Lung microvascular endothelial cell (primary cell): ENCODE data around the gene AP3D1. TPM values are rescaled to one million over a fixed set of nuclear protein-coding genes. Genes with fewer than 3 reads are reported as not detected.
A peak's percentile ranks its signal among the peaks of the same experiment; 100 is the strongest.

Source experiments
- DNase-seq, 2 donors: peaks; one replicate each; pipeline versions ENCODE4 v3.0.0 to v3.0.0-alpha.2; 2010; ENCODE audit warnings: low read depth in 2 of 2
- total RNA-seq: library from RNA; depleted of rRNA; stranded (reverse); fragments of >200 nt; gene quantifications from 2 replicates; pipeline ENCODE4 v1.2.1, GENCODE V29; 2014

The AP3D1 gene
- total RNA-seq, 1 donor from 2014 or later, result 63.3 TPM

DNA sequence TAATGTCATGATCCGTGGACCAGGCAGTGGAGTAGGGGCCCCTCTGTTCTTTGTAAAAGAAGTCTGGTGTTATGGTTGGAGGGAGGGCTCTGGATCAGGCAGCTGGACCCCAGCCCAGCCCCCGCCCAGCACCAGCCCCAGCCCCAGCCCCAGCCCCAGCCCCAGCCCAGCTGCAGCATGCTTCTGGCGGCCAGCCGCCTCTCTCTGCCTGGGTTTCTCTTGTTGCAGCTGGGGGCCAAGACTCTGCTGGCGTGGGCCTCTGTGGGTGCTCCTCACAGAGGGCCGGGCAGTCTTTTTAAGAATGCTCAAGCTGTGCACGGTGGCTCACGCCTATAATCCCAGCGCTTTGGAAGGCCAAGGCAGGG lies 30.2 kb upstream of the AP3D1 start:
- no peak for DNase-seq

DNA sequence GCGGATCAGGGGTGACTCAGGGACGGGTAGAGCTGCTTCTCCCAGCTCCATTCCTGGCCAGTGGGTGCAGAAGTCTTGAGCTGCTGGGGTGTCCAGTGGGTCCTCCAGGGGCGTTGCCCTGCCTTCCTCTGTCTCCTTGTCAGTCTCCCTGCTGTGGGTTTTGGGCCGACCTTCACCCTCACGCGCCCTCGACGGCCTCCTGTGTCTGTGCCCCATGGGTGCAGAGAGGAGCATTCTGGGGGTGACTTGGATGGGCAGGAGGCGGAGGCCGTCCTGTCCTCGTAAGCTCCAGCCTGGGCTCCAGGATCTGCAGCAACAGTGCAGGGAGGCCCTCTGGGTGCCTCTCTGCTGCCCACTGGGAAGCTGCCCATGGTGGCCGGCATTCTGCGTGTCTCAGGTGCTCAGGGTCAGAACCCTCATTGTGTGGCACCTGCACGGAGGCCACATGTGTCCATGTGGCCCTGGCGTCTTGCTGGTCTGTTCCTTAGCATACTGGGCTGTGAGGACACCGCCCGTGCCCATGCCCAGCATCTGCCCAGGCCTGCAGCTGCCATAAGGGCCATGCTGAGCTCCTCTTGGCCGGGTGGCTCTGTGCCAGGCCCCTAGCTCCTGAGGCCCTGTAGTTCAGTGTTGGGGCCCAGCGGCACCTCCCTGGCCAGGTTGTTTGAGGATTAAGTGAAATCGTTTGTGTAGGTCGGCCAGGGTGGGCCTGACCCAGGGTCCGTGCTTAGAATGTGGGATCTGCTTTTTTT lies 29.7 kb upstream of the AP3D1 start:
- DNase-seq, result no peak

- no peak for DNase-seq
These were observed 28.7 kb upstream of the AP3D1 start for GRCh38 chr19:2180114-2180513.

- no peak for DNase-seq
These were observed 27.7 kb upstream of the AP3D1 start for GRCh38 chr19:2179095-2179494.

GRCh38 chr19:2176337-2176994 lies 25.1 kb upstream of the AP3D1 start:
- DNase-seq, result no peak

GRCh38 chr19:2175742-2176141 lies 24.4 kb upstream of the AP3D1 start:
- DNase-seq, result no peak

DNA sequence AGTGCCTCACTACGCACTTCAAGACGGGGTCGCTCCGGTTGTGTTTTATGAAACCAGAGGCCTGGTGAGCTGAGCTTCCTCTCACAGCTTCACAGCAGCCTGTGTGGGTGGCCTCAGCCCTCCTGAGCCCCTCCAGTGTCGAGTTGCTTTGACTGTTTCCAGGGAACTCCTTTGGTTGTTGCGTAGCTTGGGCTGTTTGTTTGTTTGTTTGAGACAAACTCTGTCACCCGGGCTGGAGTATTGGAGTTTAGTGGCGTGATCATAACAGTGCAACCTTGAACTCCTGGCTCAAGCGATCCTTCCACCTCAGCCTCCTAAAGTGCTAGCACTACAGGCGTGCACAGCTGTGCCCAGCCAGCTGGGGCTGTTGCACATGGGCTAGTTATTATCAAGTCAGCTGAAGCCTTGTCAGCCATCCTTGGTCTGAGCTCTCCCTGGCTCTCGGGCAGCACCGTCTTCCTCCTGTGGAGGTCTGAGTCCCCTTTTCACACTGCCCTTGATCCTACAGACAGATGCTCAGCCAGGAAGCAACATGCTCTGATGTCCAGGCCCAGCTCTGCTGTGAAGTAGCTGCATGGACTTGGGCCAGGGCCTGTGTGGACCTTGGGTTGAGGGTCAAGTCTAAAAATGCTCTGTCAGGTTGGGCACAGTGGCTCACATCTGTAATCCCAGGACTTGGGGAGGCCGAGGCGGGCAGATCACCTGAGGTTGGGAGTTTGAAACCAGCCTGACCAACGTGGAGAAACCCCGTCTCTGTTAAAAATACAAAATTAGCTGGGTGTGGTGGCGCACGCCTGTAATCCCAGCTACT lies 22.6 kb upstream of the AP3D1 start:
- no peak for DNase-seq

DNA sequence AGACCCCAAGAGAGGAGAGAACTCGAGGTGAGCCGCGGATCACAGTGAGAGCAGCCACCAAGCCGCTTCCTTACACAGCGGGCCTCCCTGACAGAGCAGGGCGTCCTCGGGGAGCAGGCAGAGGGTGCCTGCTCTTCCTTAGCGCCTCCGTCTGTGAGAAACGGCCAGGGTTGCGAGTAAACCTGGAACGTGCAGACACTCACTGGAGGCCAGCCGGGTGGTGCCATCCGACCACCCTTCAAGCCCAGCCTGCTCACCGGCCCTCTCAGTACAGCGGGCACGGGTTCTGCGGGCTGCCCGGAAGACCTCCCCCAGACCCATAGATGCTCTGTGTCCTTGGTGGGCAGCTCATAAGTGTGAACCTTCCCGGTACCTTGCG lies 22.0 kb upstream of the AP3D1 start:
- DNase-seq, result no peak

- no peak for DNase-seq
These were observed 20.2 kb upstream of the AP3D1 start for GRCh38 chr19:2171349-2172145.

- DNase-seq, result no peak
These were observed 19.6 kb upstream of the AP3D1 start for GRCh38 chr19:2170987-2171348.

DNA sequence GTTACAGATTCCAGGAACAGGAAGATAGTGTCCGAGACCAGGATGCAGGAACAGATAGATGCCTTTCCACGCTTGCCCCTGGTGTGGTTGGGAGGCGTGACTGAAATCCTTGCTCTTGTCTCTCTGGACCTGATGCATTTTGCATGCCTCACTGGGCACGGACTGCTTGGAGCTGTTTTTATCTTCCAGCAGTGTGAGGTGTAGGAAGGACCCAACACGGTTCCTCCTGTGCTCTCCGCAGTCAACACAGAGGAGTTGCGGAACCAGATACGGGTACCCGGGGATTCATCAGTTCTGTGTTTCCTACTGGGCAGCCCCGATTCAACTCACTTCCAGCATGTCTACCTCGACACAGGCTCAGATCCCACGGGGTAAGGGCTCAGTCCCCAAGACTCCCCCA lies 18.9 kb upstream of the AP3D1 start:
- DNase-seq, result no peak

- DNase-seq, result peak; percentile 96 to 99
These were observed 17.5 kb upstream of the AP3D1 start for GRCh38 chr19:2168619-2169424.

GRCh38 chr19:2167896-2168618 lies 16.7 kb upstream of the AP3D1 start:
- DNase-seq, result peak; percentile 65 to 81

DNA sequence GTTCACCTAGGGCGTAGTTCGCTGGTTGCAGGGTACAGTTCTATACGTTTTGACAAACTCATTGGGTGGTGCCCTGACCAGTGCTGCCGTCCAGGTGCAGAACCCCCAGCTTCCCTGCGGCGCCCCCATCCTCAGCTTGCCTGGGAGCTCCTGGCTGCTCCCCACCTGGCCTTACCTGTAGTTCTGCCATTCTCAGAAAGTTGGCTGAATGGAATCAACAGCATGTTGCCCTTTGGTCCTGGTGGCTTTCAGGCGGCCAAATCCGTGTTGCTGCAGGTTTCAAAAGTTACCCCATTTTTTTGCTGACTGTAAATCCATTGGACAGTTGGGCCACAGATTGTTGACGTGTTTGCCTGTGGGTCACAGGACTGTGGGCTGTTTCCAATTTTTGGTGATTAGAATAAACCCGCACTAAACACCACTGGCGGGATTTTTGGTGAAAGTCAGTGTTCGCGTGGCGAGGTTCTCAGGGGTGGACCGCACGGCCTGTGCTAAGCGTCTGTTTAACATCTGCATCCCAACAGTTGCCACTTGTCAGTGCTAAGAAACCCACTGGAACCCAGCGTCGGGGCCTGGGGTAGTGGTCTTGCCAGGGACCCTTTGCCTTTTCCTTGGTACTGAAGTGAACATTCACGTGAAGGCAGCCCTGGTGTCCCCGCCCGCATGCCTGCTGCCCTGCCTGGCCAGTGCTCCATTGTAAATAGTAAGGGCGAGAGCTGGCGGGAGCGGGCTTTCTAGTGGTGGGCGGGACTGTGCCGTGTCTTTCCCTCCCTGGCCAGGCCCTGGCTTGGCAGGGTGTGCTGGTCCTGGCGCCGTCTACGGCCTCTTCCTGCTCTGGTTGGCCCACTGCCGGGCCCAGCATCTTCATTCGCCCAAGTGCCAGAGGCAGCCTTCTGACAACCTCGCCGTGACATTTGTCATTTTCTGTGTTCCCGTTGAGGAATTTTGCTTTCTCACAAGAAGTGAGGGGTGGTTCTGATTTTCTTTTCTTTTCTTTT lies 15.7 kb upstream of the AP3D1 start:
- DNase-seq, result peak; percentile 74 to 77

GRCh38 chr19:2164020-2164998 lies 12.9 kb upstream of the AP3D1 start:
- DNase-seq, result peak; percentile 31 to 38

DNA sequence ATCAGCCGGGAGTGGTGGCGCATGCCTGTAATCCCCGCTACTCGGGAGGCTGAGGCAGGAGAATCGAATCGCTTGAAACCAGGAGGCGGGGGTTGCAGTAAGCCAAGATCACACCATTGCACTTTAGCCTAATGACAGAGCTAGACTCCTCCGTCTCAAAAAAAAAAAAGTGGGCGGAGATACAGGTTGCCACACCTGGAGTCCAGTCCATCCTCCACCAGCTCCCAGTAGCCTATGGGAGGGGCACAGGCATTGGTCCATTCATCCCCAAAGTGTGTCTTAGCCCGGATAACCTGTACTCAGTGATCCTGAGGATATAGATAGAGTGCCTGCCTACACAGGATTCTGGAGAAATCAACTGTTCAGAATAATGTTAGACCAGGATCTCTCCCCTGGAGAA lies 9.0 kb upstream of the AP3D1 start:
- no peak for DNase-seq

DNA sequence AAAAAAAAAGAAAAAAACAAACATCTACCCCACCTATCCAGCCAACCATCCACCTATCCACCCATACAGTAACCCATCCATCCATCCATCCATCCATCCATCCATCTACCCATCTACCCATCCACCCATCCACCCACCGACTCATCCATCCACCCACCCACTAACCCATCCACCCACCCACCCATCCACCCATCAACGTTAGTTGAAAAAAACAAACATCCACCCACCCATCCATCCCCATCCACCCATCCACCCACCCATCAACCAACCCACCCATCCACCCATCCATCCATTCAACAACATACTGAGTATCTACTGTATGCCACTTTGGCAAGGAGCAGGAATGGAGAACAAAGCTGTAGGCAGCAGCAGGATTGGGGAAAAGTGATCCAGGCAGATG lies 6.1 kb upstream of the AP3D1 start:
- no peak for DNase-seq

DNA sequence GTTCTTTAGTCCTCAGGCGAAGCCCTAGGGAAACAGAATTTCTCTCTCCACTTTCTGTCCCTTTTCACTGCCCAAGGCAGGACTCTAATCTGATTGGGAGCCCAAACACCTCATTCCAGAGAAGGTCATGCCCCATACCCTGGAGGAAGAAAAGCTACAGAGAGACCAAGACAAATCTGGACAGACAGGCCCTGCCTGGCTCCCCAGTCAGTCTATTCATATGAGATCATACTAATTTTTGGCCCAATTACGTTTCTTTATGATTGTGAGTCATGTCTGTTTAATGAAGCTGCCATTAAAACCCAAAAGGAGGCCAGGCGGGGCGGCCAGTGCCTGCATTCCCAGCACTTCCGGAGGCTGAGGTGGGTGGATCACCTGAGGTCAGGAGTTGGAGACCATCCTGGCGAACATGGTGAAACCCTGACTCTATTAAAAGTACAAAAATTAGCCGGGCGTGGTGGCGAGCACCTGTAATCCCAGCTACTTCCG lies 3.3 kb upstream of the AP3D1 start:
- DNase-seq, result no peak
